Right lobe of liver (tissue), 6 donors: ENCODE results near the gene NFYC. TPM values are rescaled to one million over a fixed set of nuclear protein-coding genes. Genes with fewer than 3 reads are reported as not detected.

Experiments used
- ATAC-seq, 4 donors: fragments of 200-7000 bp; cut with Tn5 transposase; one replicate each; pipeline ENCODE4 v1.9.1; 2020; ENCODE audit warnings: mild to moderate bottlenecking in 4 of 4, moderate library complexity in 4 of 4
- DNase-seq, 3 donors: peaks; one replicate each; pipeline ENCODE4 v3.0.0-alpha.2; 2020
- H3K27ac ChIP-seq, 3 donors: fragments of 200-600 bp; one replicate each; pipeline ENCODE4 v1.8.0; 2022
- H3K27me3 ChIP-seq, 2 donors: fragments of 200-600 bp; one replicate each; pipeline ENCODE4 v1.8.0; 2022
- H3K36me3 ChIP-seq, 4 donors: fragments of 200-600 bp; sonication (generic) in 1 of 4; one replicate each; pipeline versions ENCODE4 v1.5.1 to v1.8.0; 2017 to 2022; ENCODE audit warnings: control low read depth in 1 of 4
- H3K4me1 ChIP-seq, 4 donors: fragments of 200-600 bp; sonication (generic) in 1 of 4; one replicate each; pipeline versions ENCODE4 v1.5.1 to v1.8.0; 2017 to 2022; ENCODE audit warnings: control low read depth in 1 of 4
- H3K4me3 ChIP-seq, 3 donors: fragments of 200-600 bp; one replicate each; pipeline ENCODE4 v1.8.0; 2022
- H3K9me3 ChIP-seq, 4 donors: fragments of 200-600 bp; sonication (generic) in 1 of 4; one replicate each; pipeline versions ENCODE4 v1.5.1 to v1.8.0; 2017 to 2022; ENCODE audit warnings: control low read depth in 1 of 4
- CTCF ChIP-seq, 4 donors: fragments of 200-600 bp in 3 of 4; fragments of 450-650 bp in 1 of 4; IDR thresholded peaks; one replicate each; pipeline versions ENCODE4 v1.5.1 to v1.8.0; 2016 to 2022; ENCODE audit warnings: antibody characterized with exemption in 4 of 4, mild to moderate bottlenecking in 2 of 4
- POLR2A ChIP-seq: fragments of 450-650 bp; IDR thresholded peaks from one replicate; pipeline ENCODE4 v1.6.1; 2017; ENCODE audit warnings: antibody characterized with exemption, mild to moderate bottlenecking
- WGBS: methylation state at CpG from one replicate; pipeline ENCODE4 v1.1.6; 2018; ENCODE audit warnings: low coverage, low lambda C conversion rate; ENCODE audit not compliant: insufficient coverage; ENCODE audit errors: missing lambda C conversion rate; 5-methylcytosine and 5-hydroxymethylcytosine counted together
- intact Hi-C, 2 donors: fragments of 100-400 bp; cut with DNase I; formaldehyde crosslinking; loops; one replicate each; pipeline versions ENCODE4 v1.11.2 to v1.14.1; 2022
- total RNA-seq, 6 experiments: library from RNA; depleted of rRNA in 2 of 6; stranded (reverse); fragments of >200 nt in 2 of 6; fragmentation: NEBNext Ultra II Directional in 3 of 6; extraction: Animal tissue kit (Norgen Biotek cat#: 25700) in 3 of 6; gene quantifications; one replicate each; pipeline versions ENCODE4 v1.1.0 to v1.2.4, GENCODE V29; 2016 to 2023
- donor health status: DM: no; HTN: yes; CAD: no.
- donor health status: DM: no; HTN: no; CAD: no.
- donor health status: DM: no; HTN: no; CAD: no.
- donor health status: DM: no; HTN: yes; CAD: no.
- donor health status: DM: no; HTN: yes; CAD: no.

Gene NFYC
- total RNA-seq, 6 experiments from 2014 or later = 21.9 to 36.1 (median 28.1) TPM

- peak overlapping the region in 1 of 3 donors; percentile 56 for H3K27ac ChIP-seq
- no peak for TF ChIP-seq CTCF (IDR thresholded peaks at IDR 0.05)
- no peak for TF ChIP-seq POLR2A
- H3K9me3 ChIP-seq = no peaks in the 10 kb centered on the region
- DNase-seq (no peak), ATAC-seq (peak in 2 of 4 donors; percentile 16 to 32)
- H3K36me3 ChIP-seq = peaks cover 0 to 12% (median 0%) of the 10 kb centered on the region in 4 donors
- peaks cover 0 to 58% (median 10%) of the 10 kb centered on the region in 4 donors for H3K4me1 ChIP-seq
- H3K27me3 ChIP-seq = no peaks in the 10 kb centered on the region
- intact Hi-C loops = no loop called here
- H3K4me3 ChIP-seq = no peak overlapping the region
Observed at GRCh38 chr1:40736085-40736531, 44.6 kb downstream of the NFYC start.

- Histone ChIP-seq H3K9me3 (no peaks in the 10 kb centered on the region), H3K27me3 (no peaks in the 10 kb centered on the region), H3K36me3 (peaks cover 0 to 12% (median 0%) of the 10 kb centered on the region in 4 donors), H3K4me1 (peaks cover 0 to 69% (median 19%) of the 10 kb centered on the region in 4 donors), H3K27ac (peak overlapping the region; percentile 3 to 94 (median 49)), H3K4me3 (no peak overlapping the region)
- DNase-seq = no peak
- TF ChIP-seq CTCF (IDR thresholded peaks at IDR 0.05) (no peak), POLR2A (no peak)
- intact Hi-C loops = no loop called here
- ATAC-seq = no peak
- WGBS = 81% methylated on average over 6 of the region's 6 CpGs
Observed at GRCh38 chr1:40738831-40739230, 47.3 kb downstream of the NFYC start.

GRCh38 chr1:40739455-40740008, 48.0 kb downstream of the NFYC start:
- TF ChIP-seq POLR2A (no peak), CTCF (IDR thresholded peaks at IDR 0.05) (no peak)
- peaks cover 0 to 75% (median 22%) of the 10 kb centered on the region in 4 donors for H3K4me1 ChIP-seq
- intact Hi-C loops = no loop called here
- peaks cover 0 to 12% (median 0%) of the 10 kb centered on the region in 4 donors for H3K36me3 ChIP-seq
- DNase-seq (no peak), ATAC-seq (peak in 1 of 4 donors; percentile 3)
- WGBS = 46% methylated on average over 3 of the region's 3 CpGs
- H3K27ac ChIP-seq = peak overlapping the region; percentile 43 to 94 (median 49)
- no peaks in the 10 kb centered on the region for H3K9me3 ChIP-seq
- H3K4me3 ChIP-seq = no peak overlapping the region
- H3K27me3 ChIP-seq = no peaks in the 10 kb centered on the region

GRCh38 chr1:40740039-40740996, 48.8 kb downstream of the NFYC start:
- TF ChIP-seq POLR2A (no peak), CTCF (IDR thresholded peaks at IDR 0.05) (no peak)
- H3K27me3 ChIP-seq = no peaks in the 10 kb centered on the region
- peak; percentile 82 to 89 (median 86) for ATAC-seq
- peak in 1 of 3 donors; percentile 69 for DNase-seq
- WGBS = 30% methylated on average over 6 of the region's 6 CpGs
- peak overlapping the region; percentile 43 to 94 (median 93) for H3K27ac ChIP-seq
- peaks cover 0 to 70% (median 22%) of the 10 kb centered on the region in 4 donors for H3K4me1 ChIP-seq
- no peak overlapping the region for H3K4me3 ChIP-seq
- intact Hi-C loops = no loop called here
- H3K36me3 ChIP-seq = peaks cover 0 to 12% (median 0%) of the 10 kb centered on the region in 4 donors
- no peaks in the 10 kb centered on the region for H3K9me3 ChIP-seq
